Cardiac muscle cell (in vitro differentiated cells and primary cell): ENCODE data around the gene PCDHGA4. TPM values are rescaled to one million over a fixed set of nuclear protein-coding genes. Genes with fewer than 3 reads are reported as not detected.
"Not testable (repeated sequence)": the region's sequence is repeated elsewhere in the genome, so short reads cannot be mapped to it uniquely, and the experiment has no call there.

Experiments used
- DNase-seq, 2 donors: peaks; one replicate each; pipeline versions ENCODE4 v3.0.0 to v3.0.0-alpha.2; 2010 to 2017; ENCODE audit warnings: low read depth in 1 of 2, low spot score in 1 of 2
- H3K27ac ChIP-seq: fragments of 200-600 bp; sonication (generic); 2 replicates; pipeline ENCODE4 v1.5.1; 2016
- H3K27me3 ChIP-seq: fragments of 200-600 bp; sonication (generic); 2 replicates; pipeline ENCODE4 v1.6.0; 2016; ENCODE audit warnings: control low read depth
- H3K36me3 ChIP-seq: fragments of 200-600 bp; sonication (generic); 2 replicates; pipeline ENCODE4 v1.5.1; 2016; ENCODE audit warnings: control low read depth
- H3K4me1 ChIP-seq: fragments of 200-600 bp; sonication (generic); 2 replicates; pipeline ENCODE4 v1.8.1; 2017; ENCODE audit warnings: low read depth, mild to moderate bottlenecking, mixed run types
- H3K4me3 ChIP-seq: fragments of 200-600 bp; sonication (generic); 2 replicates; pipeline ENCODE4 v1.5.1; 2016; ENCODE audit warnings: mild to moderate bottlenecking
- H3K9me3 ChIP-seq: fragments of 200-600 bp; sonication (generic); 2 replicates; pipeline ENCODE4 v1.5.1; 2017; ENCODE audit warnings: low read depth, mild to moderate bottlenecking, control low read depth
- CTCF ChIP-seq: IDR thresholded peaks from 2 replicates; pipeline ENCODE4 v1.5.1; 2012; ENCODE audit warnings: low read depth, mild to moderate bottlenecking, low read length
- polyA plus RNA-seq: library from polyadenylated mRNA; unstranded; fragments of >200 nt; fragmentation: Nextera tagmentation; extraction: Ambion mirVana; gene quantifications from 2 replicates; pipeline ENCODE4 v1.2.1, GENCODE V29; 2016
- total RNA-seq: library from RNA; depleted of rRNA; stranded (reverse); fragments of >200 nt; gene quantifications from 2 replicates; pipeline ENCODE4 v1.2.3, GENCODE V29; 2016

Gene PCDHGA4
- total and polyA plus RNA-seq, 2 experiments from 2014 or later, result 0.20 to 1.5 TPM

GRCh38 chr5:141374627-141375026 lies 19.8 kb downstream of the PCDHGA4 start:
- Histone ChIP-seq H3K4me3 (no peak overlapping the region), H3K36me3 (no peaks in the 10 kb centered on the region), H3K9me3 (no peaks in the 10 kb centered on the region), H3K27me3 (no peaks in the 10 kb centered on the region), H3K4me1 (no peaks in the 10 kb centered on the region), H3K27ac (no peak overlapping the region)
- TF ChIP-seq CTCF, result no peak
- DNase-seq, result no peak

- H3K27me3 ChIP-seq, H3K4me3 ChIP-seq, H3K36me3 ChIP-seq, DNase-seq, H3K9me3 ChIP-seq, H3K27ac ChIP-seq, H3K4me1 ChIP-seq: not testable (repeated sequence)
Measured at GRCh38 chr5:141375444-141376155, 20.8 kb downstream of the PCDHGA4 start.

GRCh38 chr5:141382469-141383294 lies 27.9 kb downstream of the PCDHGA4 start, which contains the start of gene PCDHGA7:
TSS of gene PCDHGA7 (plus strand) at chr5:141382742. CDS start at chr5:141382900, 158 bp downstream.
- H3K9me3 ChIP-seq, result no peaks in the 10 kb centered on the region
- peak; percentile 33 for TF ChIP-seq CTCF
- H3K27ac ChIP-seq, result no peak within 1 kb of the TSS
- no peaks in the 10 kb centered on the region for H3K4me1 ChIP-seq
- no peaks in the 10 kb centered on the region for H3K36me3 ChIP-seq
- peak in 1 of 2 donors; percentile 38 for DNase-seq
- H3K27me3 ChIP-seq, result no peaks in the 10 kb centered on the region
- H3K4me3 ChIP-seq, result no peak within 1 kb of the TSS

- Histone ChIP-seq H3K27ac (no peak overlapping the region), H3K9me3 (no peaks in the 10 kb centered on the region), H3K4me3 (no peak overlapping the region), H3K4me1 (no peaks in the 10 kb centered on the region), H3K27me3 (no peaks in the 10 kb centered on the region), H3K36me3 (no peaks in the 10 kb centered on the region)
- no peak for TF ChIP-seq CTCF
- DNase-seq, result no peak
Measured at GRCh38 chr5:141383345-141383744, 28.5 kb downstream of the PCDHGA4 start.

DNA sequence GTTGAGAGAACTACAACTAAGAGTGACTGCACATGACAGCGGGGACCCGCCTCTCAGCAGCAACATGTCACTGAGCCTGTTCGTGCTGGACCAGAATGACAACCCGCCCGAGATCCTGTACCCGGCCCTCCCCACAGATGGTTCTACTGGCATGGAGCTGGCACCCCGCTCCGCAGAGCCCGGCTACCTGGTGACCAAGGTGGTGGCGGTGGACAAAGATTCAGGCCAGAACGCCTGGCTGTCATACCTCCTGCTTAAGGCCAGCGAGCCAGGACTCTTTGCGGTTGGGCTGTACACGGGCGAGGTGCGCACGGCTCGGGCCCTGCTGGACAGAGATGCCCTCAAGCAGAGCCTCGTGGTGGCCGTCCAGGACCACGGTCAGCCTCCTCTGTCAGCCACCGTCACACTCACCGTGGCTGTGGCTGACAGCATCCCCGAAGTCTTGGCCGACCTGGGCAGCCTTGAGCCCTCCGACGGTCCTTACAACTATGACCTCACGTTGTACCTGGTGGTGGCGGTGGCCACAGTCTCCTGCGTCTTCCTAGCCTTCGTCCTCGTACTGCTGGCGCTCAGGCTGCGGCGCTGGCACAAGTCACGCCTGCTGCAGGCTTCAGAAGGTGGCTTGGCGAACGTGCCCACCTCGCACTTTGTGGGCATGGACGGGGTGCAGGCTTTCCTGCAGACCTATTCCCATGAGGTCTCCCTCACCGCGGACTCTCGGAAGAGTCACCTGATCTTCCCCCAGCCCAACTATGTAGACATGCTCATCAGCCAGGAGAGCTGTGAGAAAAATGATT lies 29.8 kb downstream of the PCDHGA4 start:
- H3K27me3 ChIP-seq, result no peaks in the 10 kb centered on the region
- no peak for TF ChIP-seq CTCF
- no peaks in the 10 kb centered on the region for H3K9me3 ChIP-seq
- DNase-seq, result no peak
- H3K27ac ChIP-seq, result no peak overlapping the region
- no peak overlapping the region for H3K4me3 ChIP-seq
- no peaks in the 10 kb centered on the region for H3K4me1 ChIP-seq
- no peaks in the 10 kb centered on the region for H3K36me3 ChIP-seq
